Subcutaneous abdominal adipose tissue (tissue), 5 donors: ENCODE data around the gene SCARB1.
"Not testable (repeated sequence)": the region's sequence is repeated elsewhere in the genome, so short reads cannot be mapped to it uniquely, and the experiment has no call there.

Experiments
- H3K27ac ChIP-seq: one replicate; pipeline ENCODE4 v1.7.0; 2013; ENCODE audit warnings: low read depth, mild to moderate bottlenecking, inconsistent platforms, low read length, moderate library complexity
- H3K27me3 ChIP-seq, 5 donors: one replicate each; pipeline ENCODE4 v1.7.0; 2013; ENCODE audit warnings: low read length in 5 of 5, inconsistent platforms in 1 of 5; ENCODE audit not compliant: control insufficient read depth in 5 of 5, insufficient read depth in 4 of 5
- H3K36me3 ChIP-seq, 5 donors: one replicate each; pipeline ENCODE4 v1.7.0; 2013; ENCODE audit warnings: low read length in 5 of 5; ENCODE audit not compliant: control insufficient read depth in 5 of 5, insufficient read depth in 5 of 5
- H3K4me1 ChIP-seq, 5 donors: one replicate each; pipeline ENCODE4 v1.7.0; 2013; ENCODE audit warnings: low read length in 5 of 5, mild to moderate bottlenecking in 3 of 5, moderate library complexity in 1 of 5; ENCODE audit not compliant: control insufficient read depth in 5 of 5, insufficient read depth in 5 of 5
- H3K4me3 ChIP-seq, 5 donors: one replicate each; pipeline ENCODE4 v1.7.0; 2013; ENCODE audit warnings: low read length in 5 of 5, low read depth in 1 of 5
- H3K9ac ChIP-seq, 5 donors: one replicate each; pipeline ENCODE4 v1.7.0; 2013; ENCODE audit warnings: low read length in 5 of 5, mild to moderate bottlenecking in 4 of 5, moderate library complexity in 3 of 5
- H3K9me3 ChIP-seq, 5 donors: one replicate each; pipeline ENCODE4 v1.7.0; 2013; ENCODE audit warnings: low read length in 5 of 5; ENCODE audit not compliant: control insufficient read depth in 5 of 5
- donor health status: healthy.
- donor health status: healthy.
- donor health status: healthy.
- donor health status: healthy.
- donor health status: healthy.

SCARB1 gene

GRCh38 chr12:124883263-124884130, 19.8 kb upstream of the SCARB1 start:
- Histone ChIP-seq H3K27me3 (no peaks in the 10 kb centered on the region), H3K9me3 (no peaks in the 10 kb centered on the region), H3K9ac (no peak overlapping the region), H3K4me3 (no peak overlapping the region), H3K4me1 (peaks cover 0 to 18% (median 11%) of the 10 kb centered on the region in 5 donors), H3K27ac (no peak overlapping the region), H3K36me3 (no peaks in the 10 kb centered on the region)

GRCh38 chr12:124881123-124881522, 17.5 kb upstream of the SCARB1 start:
- Histone ChIP-seq H3K36me3 (no peaks in the 10 kb centered on the region), H3K9ac (no peak overlapping the region), H3K27ac (no peak overlapping the region), H3K9me3 (no peaks in the 10 kb centered on the region), H3K4me3 (peak overlapping the region in 1 of 5 donors; percentile 22), H3K27me3 (no peaks in the 10 kb centered on the region), H3K4me1 (peaks cover 0 to 13% (median 4%) of the 10 kb centered on the region in 5 donors)

GRCh38 chr12:124880335-124880734, 16.7 kb upstream of the SCARB1 start:
- peaks cover 0 to 13% (median 4%) of the 10 kb centered on the region in 5 donors for H3K4me1 ChIP-seq
- not testable (repeated sequence) for H3K4me3 ChIP-seq, H3K9me3 ChIP-seq, H3K9ac ChIP-seq, H3K27ac ChIP-seq, H3K36me3 ChIP-seq, H3K27me3 ChIP-seq

GRCh38 chr12:124878795-124879516, 15.3 kb upstream of the SCARB1 start:
- Histone ChIP-seq H3K27me3 (no peaks in the 10 kb centered on the region), H3K9ac (no peak overlapping the region), H3K4me1 (peaks cover 0 to 9% (median 0%) of the 10 kb centered on the region in 5 donors), H3K27ac (no peak overlapping the region), H3K9me3 (no peaks in the 10 kb centered on the region), H3K36me3 (no peaks in the 10 kb centered on the region), H3K4me3 (no peak overlapping the region)

GRCh38 chr12:124877423-124877822, 13.8 kb upstream of the SCARB1 start:
- no peak overlapping the region for H3K9ac ChIP-seq
- H3K27me3 ChIP-seq: no peaks in the 10 kb centered on the region
- no peak overlapping the region for H3K27ac ChIP-seq
- H3K36me3 ChIP-seq: no peaks in the 10 kb centered on the region
- no peak overlapping the region for H3K4me3 ChIP-seq
- peaks cover 0 to 9% (median under 1%) of the 10 kb centered on the region in 5 donors for H3K4me1 ChIP-seq
- H3K9me3 ChIP-seq: no peaks in the 10 kb centered on the region

- H3K9me3 ChIP-seq: no peaks in the 10 kb centered on the region
- H3K27ac ChIP-seq: no peak overlapping the region
- H3K4me3 ChIP-seq: no peak overlapping the region
- H3K9ac ChIP-seq: no peak overlapping the region
- H3K27me3 ChIP-seq: no peaks in the 10 kb centered on the region
- no peaks in the 10 kb centered on the region for H3K36me3 ChIP-seq
- peaks cover 0 to 14% (median 7%) of the 10 kb centered on the region in 5 donors for H3K4me1 ChIP-seq
These were observed 12.5 kb upstream of the SCARB1 start for GRCh38 chr12:124876171-124876570.

- Histone ChIP-seq H3K27ac (no peak overlapping the region), H3K4me3 (no peak overlapping the region), H3K9ac (no peak overlapping the region), H3K27me3 (no peaks in the 10 kb centered on the region), H3K4me1 (peaks cover 0 to 10% (median 3%) of the 10 kb centered on the region in 5 donors), H3K36me3 (no peaks in the 10 kb centered on the region), H3K9me3 (no peaks in the 10 kb centered on the region)
These were observed 12.1 kb upstream of the SCARB1 start for GRCh38 chr12:124875803-124876132.

GRCh38 chr12:124874988-124875802, 11.5 kb upstream of the SCARB1 start:
- Histone ChIP-seq H3K9ac (no peak overlapping the region), H3K36me3 (no peaks in the 10 kb centered on the region), H3K9me3 (no peaks in the 10 kb centered on the region), H3K27ac (no peak overlapping the region), H3K27me3 (no peaks in the 10 kb centered on the region), H3K4me3 (no peak overlapping the region), H3K4me1 (peaks cover 0 to 10% (median 3%) of the 10 kb centered on the region in 5 donors)

GRCh38 chr12:124874188-124874587, 10.5 kb upstream of the SCARB1 start:
- Histone ChIP-seq H3K9me3 (no peaks in the 10 kb centered on the region), H3K9ac (no peak overlapping the region), H3K27me3 (no peaks in the 10 kb centered on the region), H3K36me3 (no peaks in the 10 kb centered on the region), H3K27ac (no peak overlapping the region), H3K4me3 (no peak overlapping the region), H3K4me1 (peaks cover 0 to 12% (median 5%) of the 10 kb centered on the region in 5 donors)
